GM12878 (cell line): ENCODE data around the gene FRRS1L. TPM values are rescaled to one million over a fixed set of nuclear protein-coding genes. Genes with fewer than 3 reads are reported as not detected.

Experiments used
- ATAC-seq: fragments of 200-7000 bp; cut with Tn5 transposase; 3 replicates; pipeline ENCODE4 v1.9.1; 2020; ENCODE audit warnings: mild to moderate bottlenecking, moderate library complexity
- BruUV-seq: library from RNA; stranded (reverse); fragments of 400-500 nt; replicated peaks from 2 replicates; lab custom pipeline; 2021; lab: Mats Ljungman, UMichigan
- CTCF ChIA-PET: fragments of 300-600 bp; sonication (Branson Sonifier 250); formaldehyde crosslinking; extraction: SDS; loops from one replicate; lab custom pipeline; 2021; ENCODE audit warnings: inconsistent platforms; lab: Yijun Ruan, JAX
- POLR2A ChIA-PET: fragments of 350-600 bp; formaldehyde crosslinking; extraction: SDS; loops from one replicate; lab custom pipeline; 2021; ENCODE audit warnings: inconsistent platforms; lab: Charles Lee
- RAD21 ChIA-PET: fragments of 300-600 bp; sonication (Branson Sonifier 250); formaldehyde crosslinking; loops from one replicate; lab custom pipeline; 2023; ENCODE audit warnings: antibody characterized with exemption; ENCODE audit not compliant: unreplicated experiment; lab: Charles Lee
- SMC1A ChIA-PET: fragments of 300-600 bp; sonication (Branson Sonifier 250); formaldehyde crosslinking; loops from one replicate; lab custom pipeline; 2023; ENCODE audit not compliant: unreplicated experiment, uncharacterized antibody; lab: Charles Lee
- DNase-seq: peaks from one replicate; pipeline ENCODE4 v3.0.0-alpha.2; 2011; ENCODE audit warnings: low read depth, low spot score
- FAIRE-seq: peaks from 3 replicates; lab custom pipeline; 2011; peaks lifted over from hg19 to GRCh38; lab: Jason Lieb, UNC
- H2AFZ ChIP-seq: 2 replicates; pipeline ENCODE4 v1.6.0; 2011; ENCODE audit warnings: low read depth, low read length, control low read depth; ENCODE audit not compliant: control insufficient read depth
- H3K27ac ChIP-seq: 2 replicates; pipeline ENCODE4 v1.5.1; 2011; ENCODE audit warnings: control low read depth; ENCODE audit not compliant: control insufficient read depth, insufficient read depth
- H3K27me3 ChIP-seq, 2 experiments: replicated peaks in 1 of 2; 2 replicates each; pipeline versions ENCODE4 v1.6.0 to v1.6.1; 2011; ENCODE audit warnings: low read length in 1 of 2; ENCODE audit not compliant: control insufficient read depth in 2 of 2, insufficient read depth in 2 of 2
- H3K36me3 ChIP-seq, 2 experiments: 2 replicates each; pipeline ENCODE4 v1.5.1; 2011; ENCODE audit warnings: low read length in 1 of 2; ENCODE audit not compliant: control insufficient read depth in 2 of 2, insufficient read depth in 2 of 2
- H3K4me1 ChIP-seq: 2 replicates; pipeline ENCODE4 v1.6.1; 2011; ENCODE audit warnings: mild to moderate bottlenecking, low read length, moderate library complexity, mixed read lengths; ENCODE audit not compliant: control insufficient read depth, insufficient read depth
- H3K4me2 ChIP-seq: 2 replicates; pipeline ENCODE4 v1.6.0; 2011; ENCODE audit warnings: control low read depth; ENCODE audit not compliant: control insufficient read depth, insufficient read depth
- H3K4me3 ChIP-seq: fragments of 200-600 bp; sonication (generic); 2 replicates; pipeline ENCODE4 v1.5.1; 2016
- H3K79me2 ChIP-seq: 2 replicates; pipeline ENCODE4 v1.6.0; 2011; ENCODE audit warnings: low read length; ENCODE audit not compliant: control insufficient read depth, insufficient read depth
- H3K9ac ChIP-seq: 2 replicates; pipeline ENCODE4 v1.8.0; 2011; ENCODE audit warnings: low read length, control low read depth, mixed read lengths; ENCODE audit not compliant: control insufficient read depth, insufficient read depth
- H3K9me3 ChIP-seq: replicated peaks from 3 replicates; pipeline ENCODE4 v1.5.1; 2011; ENCODE audit warnings: mild to moderate bottlenecking, low read length; ENCODE audit not compliant: control insufficient read depth, insufficient read depth
- H4K20me1 ChIP-seq: 2 replicates; pipeline ENCODE4 v1.6.0; 2011; ENCODE audit not compliant: control insufficient read depth, insufficient read depth
- ATF7 ChIP-seq: fragments of 450-650 bp; IDR thresholded peaks from 2 replicates; pipeline ENCODE4 v1.6.1; 2016; ENCODE audit warnings: low read depth, mild to moderate bottlenecking
- BCLAF1 ChIP-seq: fragments of 450-650 bp; IDR thresholded peaks from 2 replicates; pipeline ENCODE4 v1.6.1; 2017; ENCODE audit warnings: antibody characterized with exemption, mild to moderate bottlenecking, moderate library complexity
- BMI1 ChIP-seq: fragments of 450-650 bp; IDR thresholded peaks from 2 replicates; pipeline ENCODE4 v1.6.1; 2016; ENCODE audit warnings: mild to moderate bottlenecking, moderate library complexity, borderline replicate concordance
- ETV6 ChIP-seq, 2 experiments: fragments of 450-650 bp in 1 of 2; IDR thresholded peaks in 1 of 2; conservative IDR thresholded peaks in 1 of 2; 2 replicates each; pipeline ENCODE4 v1.6.1; 2014; ENCODE audit warnings: antibody characterized with exemption in 1 of 2, borderline replicate concordance in 1 of 2, low read depth in 1 of 2, mild to moderate bottlenecking in 1 of 2, moderate library complexity in 1 of 2
- NR2C2 ChIP-seq: IDR thresholded peaks from 2 replicates; pipeline ENCODE4 v1.6.1; 2011; ENCODE audit warnings: borderline replicate concordance, low read depth; ENCODE audit not compliant: control insufficient read depth, insufficient read length
- SMAD1 ChIP-seq: fragments of 450-650 bp; IDR thresholded peaks from 2 replicates; pipeline ENCODE4 v1.6.1; 2018; ENCODE audit warnings: mild to moderate bottlenecking, low read depth; ENCODE audit not compliant: partially characterized antibody
- WGBS: methylation state at CpG from one replicate; pipeline ENCODE4 v1.1.6; 2016; ENCODE audit warnings: low lambda C conversion rate; ENCODE audit not compliant: insufficient replicate concordance, insufficient coverage; ENCODE audit errors: missing lambda C conversion rate; 5-methylcytosine and 5-hydroxymethylcytosine counted together
- in situ Hi-C: fragments of 300-500 bp; cut with MboI; formaldehyde crosslinking; loops from 9 replicates; pipeline ENCODE4 v1.14.3; 2018; ENCODE audit warnings: mixed read lengths
- intact Hi-C: fragments of 100-400 bp; cut with micrococcal nuclease; formaldehyde crosslinking; loops from one replicate; pipeline ENCODE4 v1.14.2; 2022; ENCODE audit not compliant: unreplicated experiment
- polyA plus RNA-seq, 11 experiments: library from polyadenylated mRNA; depleted of rRNA in 4 of 11; unstranded in 6 of 11; stranded (reverse) in 5 of 11; fragments of >200 nt; fragmentation: Nextera tagmentation in 4 of 11; fragmentation: Illumina TruSeq in 1 of 11; extraction: Ambion mirVana in 4 of 11; extraction: Trizol in 1 of 11; gene quantifications; 1 replicate in 1 of 11; 2 replicates in 10 of 11; pipeline versions ENCODE4 v1.2.1 to v1.2.3, GENCODE V29; 2011 to 2016; ENCODE audit warnings: inconsistent platforms in 2 of 11, missing spikeins in 2 of 11, low read depth in 1 of 11
- total RNA-seq, 4 experiments: library from RNA; depleted of rRNA in 3 of 4; stranded (reverse); fragments of >200 nt in 3 of 4; fragmentation: Illumina TruSeq in 1 of 4; extraction: Trizol in 1 of 4; gene quantifications; 2 replicates each; pipeline versions ENCODE4 v1.2.1 to v1.2.3, GENCODE V29; 2013 to 2021

Gene FRRS1L
- total and polyA plus RNA-seq, 10 of the 15 experiments (the other 5 are each of a cell fraction or from before 2014, with no cell fraction given) = not detected

- ChIA-PET POLR2A (no interaction called here), RAD21 (no interaction called here)
- Histone ChIP-seq H3K27ac (no peak overlapping the region), H3K4me3 (no peak overlapping the region), H3K9me3 (no peaks in the 10 kb centered on the region), H3K4me1 (peaks cover 4% of the 10 kb centered on the region; the same call in 1 of the 2 replicates), H2AFZ (no peak overlapping the region)
- WGBS = 86% methylated on average over 8 of the region's 8 CpGs
- intact Hi-C loops (no loop called here), in situ Hi-C loops (no loop called here)
- DNase-seq = no peak
- no peak for TF ChIP-seq ETV6 (conservative IDR thresholded peaks at IDR 0.05 in 1 of 2, IDR thresholded peaks at IDR 0.05 in 1 of 2; ENCODE audit: borderline replicate concordance in 1 of 2, low read depth in 1 of 2)
- no peak for TF ChIP-seq NR2C2
- TF ChIP-seq ATF7 = no peak
- no peak for TF ChIP-seq BCLAF1
- TF ChIP-seq SMAD1 = no peak
- TF ChIP-seq BMI1 = no peak
- TF ChIP-seq, all 136 proteins: peak for 0
- Histone ChIP-seq H3K36me3 (no peaks in the 10 kb centered on the region), H4K20me1 (no peaks in the 10 kb centered on the region), H3K4me2 (no peak overlapping the region), H3K27me3 (peaks cover 0 to 3% of the 10 kb centered on the region in 2 experiments; a peak in 3 of 4 replicates), H3K79me2 (no peaks in the 10 kb centered on the region), H3K9ac (no peak overlapping the region)
- CTCF ChIA-PET = no interaction called here
- FAIRE-seq (no peak), ATAC-seq (no peak)
- no TSS peak for BruUV-seq
- SMC1A ChIA-PET = no interaction called here
Observed at GRCh38 chr9:109176386-109176785, 9.3 kb upstream of the FRRS1L start.
